ENCODE measurements around the gene RAD51AP2. TPM values are rescaled to one million over a fixed set of nuclear protein-coding genes. Genes with fewer than 3 reads are reported as not detected.
"Not testable (repeated sequence)": the region's sequence is repeated elsewhere in the genome, so short reads cannot be mapped to it uniquely, and the experiment has no call there.

RAD51AP2 gene
- total and polyA plus RNA-seq, 5 experiments from 2014 or later: not detected

- ATAC-seq (no peak), DNase-seq (no peak)
- Mint-ChIP-seq H3K4me3 (no peak overlapping the region), H3K36me3 (peaks cover 0 to 5% (median 0%) of the 10 kb centered on the region in 3 donors), H3K27me3 (peaks cover 9 to 35% (median 21%) of the 10 kb centered on the region in 5 donors), H3K9me3 (peaks cover 0 to 10% (median 3%) of the 10 kb centered on the region in 9 donors), H3K27ac (no peak overlapping the region), H3K4me1 (no peaks in the 10 kb centered on the region)
- POLR2A ChIA-PET: no interaction called here
Observed at GRCh38 chr2:17522303-17522702, 4.1 kb upstream of the RAD51AP2 start.

- no peak for DNase-seq
- peaks cover 0 to 5% (median 0%) of the 10 kb centered on the region in 3 donors for H3K36me3 Mint-ChIP-seq
- POLR2A ChIA-PET: no interaction called here
- H3K4me3 Mint-ChIP-seq: no peak overlapping the region
- no peak overlapping the region for H3K27ac Mint-ChIP-seq
- no peaks in the 10 kb centered on the region for H3K4me1 Mint-ChIP-seq
- H3K27me3 Mint-ChIP-seq: peaks cover 12 to 34% (median 25%) of the 10 kb centered on the region in 5 donors
- no peak for ATAC-seq
- peaks cover 0 to 10% (median 3%) of the 10 kb centered on the region in 9 donors for H3K9me3 Mint-ChIP-seq
Observed at GRCh38 chr2:17521621-17522020, 3.4 kb upstream of the RAD51AP2 start.

- no peak for DNase-seq
- Mint-ChIP-seq H3K27ac (no peak overlapping the region), H3K9me3 (peaks cover 0 to 14% (median 3%) of the 10 kb centered on the region in 9 donors), H3K27me3 (peaks cover 12 to 34% (median 25%) of the 10 kb centered on the region in 5 donors), H3K36me3 (peaks cover 0 to 5% (median 0%) of the 10 kb centered on the region in 3 donors), H3K4me1 (peaks cover 0 to under 1% (median 0%) of the 10 kb centered on the region in 4 donors), H3K4me3 (no peak overlapping the region)
- ATAC-seq: no peak
- POLR2A ChIA-PET: no interaction called here
Observed at GRCh38 chr2:17520761-17521160, 2.5 kb upstream of the RAD51AP2 start.

- no peak for ATAC-seq
- POLR2A ChIA-PET: no interaction called here
Observed at GRCh38 chr2:17519486-17519885, 1.2 kb upstream of the RAD51AP2 start.

GRCh38 chr2:17517481-17518211 lies 594 bp downstream of the RAD51AP2 start:
- Mint-ChIP-seq H3K4me3 (no peak overlapping the region), H3K4me1 (peaks cover 0 to 2% (median 0%) of the 10 kb centered on the region in 4 donors), H3K27me3 (peaks cover 13 to 27% (median 20%) of the 10 kb centered on the region in 5 donors)

More at GRCh38 chr2:17519486-17519885, 1.2 kb upstream of the RAD51AP2 start:
- Mint-ChIP-seq H3K4me1 (peaks cover 0 to 2% (median 0%) of the 10 kb centered on the region in 4 donors), H3K27ac (no peak overlapping the region), H3K27me3 (peaks cover 12 to 30% (median 25%) of the 10 kb centered on the region in 5 donors), H3K9me3 (peaks cover 0 to 14% (median 2%) of the 10 kb centered on the region in 9 donors), H3K36me3 (peaks cover 0 to 5% (median 0%) of the 10 kb centered on the region in 3 donors), H3K4me3 (no peak overlapping the region)
- DNase-seq: no peak

GRCh38 chr2:17515652-17516051 lies 2.6 kb downstream of the RAD51AP2 start:
- POLR2A ChIA-PET: no interaction called here
- H3K4me1 Mint-ChIP-seq: peaks cover 0 to 2% (median 0%) of the 10 kb centered on the region in 4 donors
- peaks cover 0 to 5% (median 0%) of the 10 kb centered on the region in 3 donors for H3K36me3 Mint-ChIP-seq
- H3K9me3 Mint-ChIP-seq: peaks cover 0 to 8% (median 2%) of the 10 kb centered on the region in 9 donors
- ATAC-seq (no peak), DNase-seq (no peak)
- peaks cover 9 to 24% (median 16%) of the 10 kb centered on the region in 5 donors for H3K27me3 Mint-ChIP-seq
- no peak overlapping the region for H3K27ac Mint-ChIP-seq
- no peak overlapping the region for H3K4me3 Mint-ChIP-seq

More at GRCh38 chr2:17517481-17518211, 594 bp downstream of the RAD51AP2 start:
- no peak overlapping the region for H3K27ac Mint-ChIP-seq
- ATAC-seq (no peak), DNase-seq (no peak)
- H3K9me3 Mint-ChIP-seq: peaks cover 0 to 9% (median 2%) of the 10 kb centered on the region in 9 donors
- H3K36me3 Mint-ChIP-seq: peaks cover 0 to 5% (median 0%) of the 10 kb centered on the region in 3 donors
- POLR2A ChIA-PET: no interaction called here

- ATAC-seq (no peak), DNase-seq (no peak)
- no peaks in the 10 kb centered on the region for H3K36me3 Mint-ChIP-seq
- peaks cover 0 to 2% (median 2%) of the 10 kb centered on the region in 5 donors for H3K27me3 Mint-ChIP-seq
- H3K4me3 Mint-ChIP-seq: no peak overlapping the region
- H3K4me1 Mint-ChIP-seq: no peaks in the 10 kb centered on the region
- POLR2A ChIA-PET: no interaction called here
- peaks cover 0 to 7% (median 0%) of the 10 kb centered on the region in 9 donors for H3K9me3 Mint-ChIP-seq
- H3K27ac Mint-ChIP-seq: no peak overlapping the region
Observed at GRCh38 chr2:17506736-17507616, 11.3 kb downstream of the RAD51AP2 start.

GRCh38 chr2:17497718-17498117 lies 20.5 kb downstream of the RAD51AP2 start:
- no peak overlapping the region for H3K27ac Mint-ChIP-seq
- no peaks in the 10 kb centered on the region for H3K36me3 Mint-ChIP-seq
- POLR2A ChIA-PET: no interaction called here
- ATAC-seq: no peak
- H3K4me1 Mint-ChIP-seq: no peaks in the 10 kb centered on the region
- no peak for DNase-seq
- peaks cover 0 to 2% (median 0%) of the 10 kb centered on the region in 9 donors for H3K9me3 Mint-ChIP-seq
- peaks cover 0 to 4% (median 0%) of the 10 kb centered on the region in 5 donors for H3K27me3 Mint-ChIP-seq
- no peak overlapping the region for H3K4me3 Mint-ChIP-seq

- H3K27me3 Mint-ChIP-seq: peaks cover 0 to 3% (median 0%) of the 10 kb centered on the region in 5 donors
Observed at GRCh38 chr2:17495590-17495989, 22.6 kb downstream of the RAD51AP2 start.

GRCh38 chr2:17490165-17490564 lies 28.1 kb downstream of the RAD51AP2 start:
- H3K4me1 Mint-ChIP-seq, DNase-seq, H3K36me3 Mint-ChIP-seq, ATAC-seq, H3K27me3 Mint-ChIP-seq, H3K9me3 Mint-ChIP-seq, H3K4me3 Mint-ChIP-seq, POLR2A ChIA-PET, H3K27ac Mint-ChIP-seq: not testable (repeated sequence)

More at GRCh38 chr2:17495590-17495989, 22.6 kb downstream of the RAD51AP2 start:
- no peak for DNase-seq
- H3K36me3 Mint-ChIP-seq: no peaks in the 10 kb centered on the region
- POLR2A ChIA-PET: no interaction called here
- no peak for ATAC-seq
- H3K4me3 Mint-ChIP-seq: no peak overlapping the region
- no peaks in the 10 kb centered on the region for H3K4me1 Mint-ChIP-seq
- peaks cover 0 to 2% (median 0%) of the 10 kb centered on the region in 9 donors for H3K9me3 Mint-ChIP-seq
- H3K27ac Mint-ChIP-seq: no peak overlapping the region

- H3K36me3 Mint-ChIP-seq, H3K27me3 Mint-ChIP-seq, H3K4me3 Mint-ChIP-seq, ATAC-seq, H3K27ac Mint-ChIP-seq, POLR2A ChIA-PET, H3K4me1 Mint-ChIP-seq, DNase-seq, H3K9me3 Mint-ChIP-seq: not testable (repeated sequence)
Observed at GRCh38 chr2:17488610-17489009, 29.6 kb downstream of the RAD51AP2 start.

- Mint-ChIP-seq H3K4me3 (no peak overlapping the region), H3K27ac (no peak overlapping the region)
- POLR2A ChIA-PET: no interaction called here
Observed at GRCh38 chr2:17483496-17483895, 34.7 kb downstream of the RAD51AP2 start.

GRCh38 chr2:17482651-17483050 lies 35.6 kb downstream of the RAD51AP2 start:
- Mint-ChIP-seq H3K4me3 (no peak overlapping the region), H3K9me3 (peaks cover 0 to 8% (median 0%) of the 10 kb centered on the region in 9 donors), H3K27ac (no peak overlapping the region), H3K36me3 (no peaks in the 10 kb centered on the region), H3K27me3 (no peaks in the 10 kb centered on the region), H3K4me1 (no peaks in the 10 kb centered on the region)
- DNase-seq (no peak), ATAC-seq (no peak)
- POLR2A ChIA-PET: no interaction called here

More at GRCh38 chr2:17483496-17483895, 34.7 kb downstream of the RAD51AP2 start:
- H3K4me1 Mint-ChIP-seq: no peaks in the 10 kb centered on the region
- DNase-seq (no peak), ATAC-seq (no peak)
- no peaks in the 10 kb centered on the region for H3K27me3 Mint-ChIP-seq
- no peaks in the 10 kb centered on the region for H3K36me3 Mint-ChIP-seq
- peaks cover 0 to 8% (median 0%) of the 10 kb centered on the region in 9 donors for H3K9me3 Mint-ChIP-seq

Data from naive thymus-derived CD8-positive, alpha-beta T cell (primary cell).